ENCODE data around the gene AGMAT. TPM values are rescaled to one million over a fixed set of nuclear protein-coding genes. Genes with fewer than 3 reads are reported as not detected.

The AGMAT gene
- total and polyA plus RNA-seq, 2 of the 13 experiments (the other 11 are each of a cell fraction or from before 2014, with no cell fraction given), result 59.1 to 174 TPM

- TF ChIP-seq ZNF513 (CRISPR knock-in tag; conservative IDR thresholded peaks at IDR 0.05) (0 out of 2 replicates have a peak, but pooled peaks have one; percentile 13), PHF5A (CRISPR knock-in tag; IDR thresholded peaks at IDR 0.05; ENCODE audit: low read depth, unreplicated experiment) (no peak), ZMAT3 (CRISPR knock-in tag; conservative IDR thresholded peaks at IDR 0.05) (peak; percentile 76; the same call in 1 of the 2 replicates), BATF2 (CRISPR knock-in tag; IDR thresholded peaks at IDR 0.05) (no peak), ZNF644 (CRISPR knock-in tag; IDR thresholded peaks at IDR 0.05; ENCODE audit: low read depth) (no peak), ZNF784 (CRISPR knock-in tag; IDR thresholded peaks at IDR 0.05; ENCODE audit: borderline replicate concordance) (no peak), ZBTB37 (CRISPR knock-in tag; IDR thresholded peaks at IDR 0.05) (no peak), MAZ (IDR thresholded peaks at IDR 0.05; ENCODE audit: borderline replicate concordance, low read depth, low read length) (peak; percentile 73), MAZ (CRISPR knock-in tag; IDR thresholded peaks at IDR 0.05; ENCODE audit: low read depth) (peak; percentile 97), ZNF549 (CRISPR knock-in tag; IDR thresholded peaks at IDR 0.05) (no peak), ZNF18 (CRISPR knock-in tag; IDR thresholded peaks at IDR 0.05; ENCODE audit: insufficient replicate concordance) (no peak), RBM39 (IDR thresholded peaks at IDR 0.05; ENCODE audit: low read depth, low read length, poor library complexity, severe bottlenecking) (peak; percentile 82), FOXK2 (IDR thresholded peaks at IDR 0.05) (no peak), CHCHD3 (CRISPR knock-in tag; IDR thresholded peaks at IDR 0.05) (0 out of 2 replicates have a peak, but pooled peaks have one; percentile 28), PCBP2 (optimal IDR thresholded peaks at IDR 0.05; ENCODE audit: low read depth, low read length, poor library complexity, severe bottlenecking) (peak; percentile 60), MLXIP (CRISPR knock-in tag; IDR thresholded peaks at IDR 0.05; ENCODE audit: borderline replicate concordance) (no peak)
Measured at GRCh38 chr1:15617173-15618076, 32.6 kb upstream of the AGMAT start, which contains the start of gene DDI2 (continued).
